Ishikawa (cell line): ENCODE data around the gene FBLN1.

Source experiments
- CEBPB ChIP-seq: IDR thresholded peaks from 2 replicates; pipeline ENCODE4 v1.6.1; 2012
- CREB1 ChIP-seq: IDR thresholded peaks from 2 replicates; pipeline ENCODE4 v1.6.1; 2012; ENCODE audit warnings: low read depth
- EP300 ChIP-seq: IDR thresholded peaks from 2 replicates; pipeline ENCODE4 v1.6.1; 2012; ENCODE audit warnings: borderline replicate concordance
- TAF1 ChIP-seq: IDR thresholded peaks from 2 replicates; pipeline ENCODE4 v1.6.1; 2012; ENCODE audit warnings: low read depth, mild to moderate bottlenecking
- TF ChIP-seq, protein P1 (sequence below): IDR thresholded peaks from 2 replicates; pipeline ENCODE4 v1.6.1; 2012; ENCODE audit warnings: low read depth, mild to moderate bottlenecking
- TF ChIP-seq, protein P2 (sequence below): IDR thresholded peaks from 2 replicates; pipeline ENCODE4 v1.6.1; 2012

- TF ChIP-seq CEBPB (no peak), EP300 (no peak), CREB1 (no peak), TAF1 (no peak)
- TF ChIP-seq, protein P1, sequence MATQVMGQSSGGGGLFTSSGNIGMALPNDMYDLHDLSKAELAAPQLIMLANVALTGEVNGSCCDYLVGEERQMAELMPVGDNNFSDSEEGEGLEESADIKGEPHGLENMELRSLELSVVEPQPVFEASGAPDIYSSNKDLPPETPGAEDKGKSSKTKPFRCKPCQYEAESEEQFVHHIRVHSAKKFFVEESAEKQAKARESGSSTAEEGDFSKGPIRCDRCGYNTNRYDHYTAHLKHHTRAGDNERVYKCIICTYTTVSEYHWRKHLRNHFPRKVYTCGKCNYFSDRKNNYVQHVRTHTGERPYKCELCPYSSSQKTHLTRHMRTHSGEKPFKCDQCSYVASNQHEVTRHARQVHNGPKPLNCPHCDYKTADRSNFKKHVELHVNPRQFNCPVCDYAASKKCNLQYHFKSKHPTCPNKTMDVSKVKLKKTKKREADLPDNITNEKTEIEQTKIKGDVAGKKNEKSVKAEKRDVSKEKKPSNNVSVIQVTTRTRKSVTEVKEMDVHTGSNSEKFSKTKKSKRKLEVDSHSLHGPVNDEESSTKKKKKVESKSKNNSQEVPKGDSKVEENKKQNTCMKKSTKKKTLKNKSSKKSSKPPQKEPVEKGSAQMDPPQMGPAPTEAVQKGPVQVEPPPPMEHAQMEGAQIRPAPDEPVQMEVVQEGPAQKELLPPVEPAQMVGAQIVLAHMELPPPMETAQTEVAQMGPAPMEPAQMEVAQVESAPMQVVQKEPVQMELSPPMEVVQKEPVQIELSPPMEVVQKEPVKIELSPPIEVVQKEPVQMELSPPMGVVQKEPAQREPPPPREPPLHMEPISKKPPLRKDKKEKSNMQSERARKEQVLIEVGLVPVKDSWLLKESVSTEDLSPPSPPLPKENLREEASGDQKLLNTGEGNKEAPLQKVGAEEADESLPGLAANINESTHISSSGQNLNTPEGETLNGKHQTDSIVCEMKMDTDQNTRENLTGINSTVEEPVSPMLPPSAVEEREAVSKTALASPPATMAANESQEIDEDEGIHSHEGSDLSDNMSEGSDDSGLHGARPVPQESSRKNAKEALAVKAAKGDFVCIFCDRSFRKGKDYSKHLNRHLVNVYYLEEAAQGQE = no peak
- TF ChIP-seq, protein P2, sequence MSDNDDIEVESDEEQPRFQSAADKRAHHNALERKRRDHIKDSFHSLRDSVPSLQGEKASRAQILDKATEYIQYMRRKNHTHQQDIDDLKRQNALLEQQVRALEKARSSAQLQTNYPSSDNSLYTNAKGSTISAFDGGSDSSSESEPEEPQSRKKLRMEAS = no peak
Observed at GRCh38 chr22:45642986-45643385, 140.3 kb downstream of the FBLN1 start.
